HG03521 (cell line): Measurements from ENCODE around the gene SEH1L.
"Not testable (repeated sequence)": the region's sequence is repeated elsewhere in the genome, so short reads cannot be mapped to it uniquely, and the experiment has no call there.

Source experiments
- ATAC-seq: cut with Tn5 transposase; IDR thresholded peaks from one replicate; pipeline ENCODE4 v1.9.1; 2021; ENCODE audit warnings: mild to moderate bottlenecking, moderate library complexity; ENCODE audit not compliant: unreplicated experiment

Gene SEH1L

DNA sequence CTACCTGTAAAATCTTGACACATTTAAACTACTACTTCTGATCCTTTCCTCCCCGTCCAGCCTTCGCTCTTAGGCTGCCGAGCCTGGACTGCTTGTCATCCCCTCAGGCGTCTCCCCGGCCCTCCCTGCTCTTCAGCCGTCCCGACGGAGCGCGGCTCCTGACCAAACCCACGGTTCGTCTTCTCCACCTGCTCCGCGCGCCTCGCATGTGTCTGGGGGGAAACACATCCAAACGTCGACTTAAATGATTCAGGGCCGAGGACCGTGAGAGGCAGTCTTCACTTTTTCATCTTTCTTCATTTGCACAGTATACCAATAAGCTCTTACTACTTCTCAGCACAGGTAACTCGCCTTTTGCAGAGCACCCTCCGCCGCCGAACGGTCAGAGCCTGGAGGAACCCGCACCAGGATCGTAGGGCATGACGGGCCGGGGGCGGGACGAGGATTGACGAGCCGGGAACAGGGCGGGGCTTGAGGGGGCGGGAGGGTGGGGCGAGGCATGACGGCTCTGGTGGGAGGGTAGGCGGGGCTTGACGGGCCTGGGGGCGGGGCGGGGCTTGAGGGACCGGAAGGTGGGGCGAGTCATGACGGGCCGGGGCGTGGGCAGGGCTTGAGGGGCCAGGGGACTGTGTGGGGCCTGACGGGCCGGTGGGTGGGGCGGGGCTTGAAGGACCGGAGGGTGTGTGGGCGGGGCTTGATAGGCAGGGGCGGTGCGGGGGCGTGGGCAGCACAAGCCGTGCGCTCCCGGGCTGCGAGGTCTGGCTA is at the start of gene SEH1L:
Gene SEH1L, plus strand, starts transcription at position 727 of the 765 bp plus-strand sequence. CDS start 111 bp downstream, outside the sequence.
- ATAC-seq = peak; percentile 69

DNA sequence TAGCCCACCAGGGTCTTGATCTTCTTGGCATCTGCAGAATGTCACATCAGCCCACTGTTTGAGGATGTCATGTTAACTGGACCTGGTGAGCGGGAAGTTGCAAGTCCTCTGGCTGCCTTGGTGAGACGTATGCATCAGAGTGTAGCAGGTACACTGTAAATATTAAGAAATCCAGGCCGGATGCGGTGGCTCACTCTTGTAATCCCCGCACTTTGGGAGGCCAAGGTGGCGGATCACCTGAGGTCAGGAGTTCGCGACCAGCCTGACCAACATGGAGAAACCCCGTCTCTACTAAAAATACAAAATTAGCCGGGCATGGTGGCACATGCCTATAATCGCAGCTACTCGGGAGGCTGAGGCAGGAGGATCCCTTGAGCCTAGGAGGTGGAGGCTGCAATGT is 46.6 kb upstream of the SEH1L start:
- ATAC-seq = not testable (repeated sequence)

- ATAC-seq = no peak
These were observed 43.7 kb upstream of the SEH1L start for GRCh38 chr18:12904012-12904516.

- ATAC-seq = no peak
These were observed 41.7 kb upstream of the SEH1L start for GRCh38 chr18:12906119-12906518.

DNA sequence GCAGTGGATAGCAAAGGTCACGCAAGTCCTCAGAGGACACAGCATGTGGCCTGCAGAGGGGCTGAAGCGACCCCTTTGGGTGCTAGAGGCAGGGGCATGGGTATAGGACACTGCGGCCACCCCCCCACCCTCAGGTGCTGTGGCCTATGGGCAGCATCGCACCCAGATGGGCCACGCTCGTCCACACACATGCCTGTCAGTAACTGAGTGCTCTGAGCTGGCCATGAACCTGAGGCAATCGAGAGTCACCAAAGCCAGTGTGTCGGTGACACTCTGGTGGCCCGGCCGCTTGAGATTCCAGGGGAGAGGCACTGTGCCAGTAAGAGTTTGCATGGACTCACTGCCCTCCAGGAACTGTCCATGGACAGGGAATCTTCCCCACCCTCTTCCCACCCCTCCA is 41.0 kb upstream of the SEH1L start:
- no peak for ATAC-seq

DNA sequence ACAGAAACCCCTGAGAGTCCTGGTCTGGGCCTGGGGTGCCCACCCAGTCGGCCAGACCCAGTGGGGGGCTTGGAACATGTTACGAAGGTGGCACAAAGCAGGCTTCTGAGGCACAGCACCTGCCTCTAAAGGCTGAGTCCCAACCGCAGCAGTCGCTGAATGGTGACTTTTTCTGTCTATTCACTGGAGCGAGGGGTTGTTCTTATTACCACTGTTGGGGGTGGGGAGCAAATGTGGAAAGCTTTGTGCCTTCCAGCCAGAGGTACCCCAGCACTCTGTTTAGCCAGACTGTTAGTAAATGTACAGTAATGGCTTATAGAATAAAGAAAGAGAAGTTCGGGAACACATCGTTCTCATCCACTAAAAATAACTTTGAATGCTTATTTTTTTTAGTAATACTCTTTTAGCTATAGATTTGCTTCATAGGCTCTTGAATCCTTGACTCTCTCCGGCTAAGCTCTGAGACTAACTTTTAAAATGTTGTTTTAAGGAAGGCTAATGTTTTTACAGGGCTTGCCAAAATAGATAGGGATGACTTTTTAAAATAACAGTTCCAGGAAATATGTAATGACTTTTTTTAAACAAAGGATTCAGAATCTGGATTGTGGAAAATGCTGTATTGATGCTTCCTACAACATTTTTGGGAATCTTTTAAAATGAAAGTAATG is 40.4 kb upstream of the SEH1L start:
- ATAC-seq = no peak

DNA sequence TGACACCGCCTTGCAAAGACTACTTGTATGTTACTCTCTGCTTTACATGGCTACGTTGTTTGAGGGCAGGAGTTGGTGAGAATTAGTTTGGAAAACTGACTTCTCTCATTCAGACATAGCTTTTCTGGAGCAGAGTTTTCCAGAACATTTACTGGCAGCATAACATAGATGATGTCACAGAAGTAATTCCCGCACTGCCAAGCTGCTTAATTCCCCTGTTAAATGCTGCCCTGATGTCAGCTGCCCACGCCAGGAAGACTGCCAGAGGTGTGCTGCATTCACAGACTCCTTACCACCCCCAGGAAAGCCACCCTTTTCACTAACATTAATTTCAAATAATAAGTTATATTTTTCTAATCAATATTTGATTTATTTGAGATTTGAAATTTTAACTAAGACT is 39.1 kb upstream of the SEH1L start:
- no peak for ATAC-seq

GRCh38 chr18:12911025-12911928 is 36.5 kb upstream of the SEH1L start:
- ATAC-seq = no peak

DNA sequence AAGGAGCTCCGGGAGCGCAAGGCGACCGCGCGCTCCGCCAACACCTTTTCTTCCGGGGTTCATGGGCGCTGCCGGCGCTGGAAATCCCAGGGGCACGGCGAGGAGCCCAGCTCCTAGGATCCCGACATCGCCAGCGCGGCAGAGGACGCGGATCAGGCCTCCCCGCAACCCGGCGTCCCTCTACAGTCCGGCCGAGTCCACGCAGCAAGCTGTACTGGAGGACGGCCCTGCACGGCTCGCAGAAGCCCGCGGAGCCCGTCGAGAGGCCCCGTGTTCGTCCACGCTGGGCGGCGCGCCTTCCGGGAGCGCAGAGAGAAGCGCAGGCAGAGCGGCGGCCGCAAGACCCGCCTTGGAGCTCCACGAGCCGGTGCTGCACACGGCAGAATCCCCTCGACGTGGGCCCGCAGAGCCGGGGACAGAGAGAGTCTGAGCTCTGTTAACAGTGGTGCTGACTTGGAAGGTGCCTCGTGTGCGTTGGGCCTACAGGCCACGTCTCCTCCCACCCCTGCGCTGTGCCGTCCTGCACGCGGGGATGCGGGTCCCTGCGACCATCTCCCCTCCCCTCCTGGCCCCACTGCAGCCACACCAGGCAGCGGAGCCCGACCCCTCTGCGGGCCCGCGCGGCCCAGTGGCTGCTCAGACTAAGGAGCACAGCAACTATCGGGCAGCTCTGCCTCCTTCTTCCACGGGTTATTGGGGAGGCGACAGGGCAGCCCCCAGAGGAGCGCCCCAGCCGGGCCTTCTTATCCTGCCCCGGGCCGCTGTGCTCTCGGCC is 35.7 kb upstream of the SEH1L start:
- no peak for ATAC-seq

DNA sequence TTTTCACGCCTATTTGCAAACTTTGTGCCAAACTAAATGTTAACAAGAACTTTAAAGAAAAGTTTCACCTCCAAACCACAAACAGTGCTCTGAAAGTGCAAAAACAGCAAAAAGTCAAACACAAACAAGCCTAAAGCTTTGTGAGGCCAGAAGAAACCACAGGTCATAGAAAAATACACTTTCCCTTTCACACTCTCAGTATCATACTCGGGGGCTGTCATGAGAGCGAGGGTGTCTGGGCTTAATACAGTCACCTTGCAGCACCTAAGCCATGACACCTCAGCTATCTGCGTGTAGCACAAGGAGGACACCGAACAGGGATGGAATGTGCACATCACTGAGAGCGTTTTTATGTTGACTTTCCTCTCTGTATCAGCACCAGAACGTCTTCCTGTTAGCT is 26.6 kb upstream of the SEH1L start:
- ATAC-seq = peak; percentile 67

DNA sequence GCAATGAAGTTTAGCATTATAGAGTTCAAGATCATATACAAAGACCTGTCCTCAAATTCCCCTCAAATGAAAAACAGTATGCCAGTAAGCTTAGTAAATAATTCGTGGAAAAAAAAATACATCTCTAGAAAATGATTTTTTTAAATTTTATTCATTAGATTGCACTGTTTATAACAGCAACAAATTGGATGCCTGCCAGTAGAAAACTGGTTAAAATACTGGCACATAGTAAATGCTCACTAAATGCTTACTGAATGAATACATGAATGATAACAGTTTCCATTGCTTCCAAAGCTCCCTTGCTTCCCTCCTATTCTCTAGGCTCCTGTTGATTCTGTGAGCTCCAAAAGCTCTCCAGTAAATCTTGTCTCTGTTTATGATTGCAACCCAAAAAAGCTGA is 25.5 kb upstream of the SEH1L start:
- no peak for ATAC-seq

DNA sequence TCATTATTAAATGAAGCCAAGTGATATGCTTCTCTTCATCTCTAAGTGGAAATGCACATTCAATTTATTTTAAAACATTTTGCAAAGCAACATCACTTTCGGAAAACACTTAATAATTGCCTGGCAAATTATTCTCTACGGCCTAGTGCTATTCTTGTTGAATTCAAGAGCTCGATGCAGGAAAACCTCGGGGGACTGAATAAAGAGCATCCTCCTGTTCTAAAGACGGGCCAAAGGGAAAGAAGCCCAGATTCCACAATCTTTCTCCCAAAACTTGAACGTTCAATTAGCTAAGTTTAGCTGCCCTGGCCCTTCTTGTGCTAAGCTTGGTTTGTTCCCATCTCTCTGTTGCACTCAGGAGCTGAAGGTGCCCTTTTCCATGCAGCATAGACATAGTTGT is 23.2 kb upstream of the SEH1L start:
- ATAC-seq = no peak

- no peak for ATAC-seq
These were observed 19.6 kb upstream of the SEH1L start for GRCh38 chr18:12928206-12928605.

DNA sequence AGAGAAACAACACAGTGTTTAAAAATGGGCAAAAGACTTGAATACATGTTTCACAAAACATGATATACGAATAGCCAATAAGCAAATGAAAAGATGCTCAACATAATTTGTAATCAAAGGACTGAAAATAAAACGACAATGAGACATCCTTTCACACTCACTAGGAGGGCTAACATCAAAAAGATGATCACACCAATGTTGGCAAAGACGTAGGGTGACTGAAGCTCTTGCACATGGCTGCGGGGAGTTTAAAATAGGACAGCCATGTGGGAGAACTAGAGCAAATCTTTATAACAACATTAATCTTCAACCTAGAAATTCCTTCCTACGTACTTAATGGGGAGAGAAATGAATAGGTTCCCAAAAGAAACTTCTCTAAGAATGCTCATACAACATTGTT is 19.2 kb upstream of the SEH1L start:
- no peak for ATAC-seq

- no peak for ATAC-seq
These were observed 18.2 kb upstream of the SEH1L start for GRCh38 chr18:12929477-12930083.

GRCh38 chr18:12930376-12930775 is 17.4 kb upstream of the SEH1L start:
- ATAC-seq = no peak

GRCh38 chr18:12930908-12931307 is 16.9 kb upstream of the SEH1L start:
- no peak for ATAC-seq

GRCh38 chr18:12933327-12933726 is 14.5 kb upstream of the SEH1L start:
- ATAC-seq = no peak

DNA sequence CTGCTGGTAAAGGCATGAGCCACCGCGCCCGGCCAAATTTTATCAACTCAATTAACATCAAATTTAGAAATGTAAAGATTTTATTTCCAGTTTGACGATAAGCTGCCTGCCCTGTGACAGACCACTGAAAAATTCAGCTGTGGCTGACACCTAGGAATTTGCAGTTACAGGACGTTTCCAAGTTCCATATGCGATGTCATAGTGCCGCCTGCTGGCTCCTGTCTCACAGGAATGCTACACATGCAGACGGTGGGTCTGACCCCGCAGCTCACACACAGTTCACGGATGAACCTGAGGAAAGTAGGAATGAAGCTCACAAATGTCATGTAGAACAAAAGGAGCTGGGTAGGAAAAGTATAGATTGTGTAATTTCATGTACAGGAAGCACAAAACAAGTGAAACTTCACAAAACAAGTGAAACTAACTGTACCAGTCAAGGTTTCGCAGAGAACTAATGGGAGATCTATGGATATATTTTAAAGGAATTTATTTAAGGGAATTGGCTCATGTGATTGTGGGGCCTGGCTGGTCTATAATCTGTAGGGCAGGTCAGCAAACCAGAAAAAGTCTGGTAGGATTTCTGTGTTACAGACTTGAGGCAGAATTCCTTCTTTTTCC is 13.2 kb upstream of the SEH1L start:
- no peak for ATAC-seq

DNA sequence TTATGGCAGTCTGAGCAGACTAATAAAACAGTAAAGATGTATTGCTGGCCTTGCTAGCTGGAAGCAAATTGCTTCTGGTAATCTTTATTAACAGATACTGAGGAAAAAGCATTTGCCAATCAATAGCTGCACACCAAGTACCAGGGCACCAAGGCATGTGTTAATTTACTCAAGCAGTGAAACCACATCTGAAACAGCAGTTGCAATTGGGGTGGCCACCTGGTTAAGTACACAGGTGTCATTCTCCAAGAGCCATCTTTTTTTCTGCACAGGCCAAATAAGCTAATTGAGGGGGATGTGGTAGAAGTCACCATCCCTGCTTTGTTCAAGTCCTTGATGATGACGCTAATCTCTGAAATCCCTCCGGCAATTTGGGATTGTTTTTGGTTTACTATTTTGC is 8.6 kb upstream of the SEH1L start:
- ATAC-seq = no peak
